Thyroid gland (tissue), 4 donors: Measurements from ENCODE around the gene FEV.

Experiments used
- POLR2A ChIP-seq, 2 donors: fragments of 450-650 bp; IDR thresholded peaks; one replicate each; pipeline ENCODE4 v1.6.1; 2017; ENCODE audit warnings: antibody characterized with exemption in 2 of 2, mild to moderate bottlenecking in 2 of 2, moderate library complexity in 1 of 2
- TF ChIP-seq, protein P1 (sequence below), 6 experiments: fragments of 200-600 bp in 3 of 6; fragments of 450-650 bp in 3 of 6; sonication (generic) in 3 of 6; IDR thresholded peaks; one replicate each; pipeline ENCODE4 v1.5.1; 2016 to 2019; ENCODE audit warnings: antibody characterized with exemption in 6 of 6, mild to moderate bottlenecking in 2 of 6, inconsistent platforms in 1 of 6, moderate library complexity in 1 of 6

DNA sequence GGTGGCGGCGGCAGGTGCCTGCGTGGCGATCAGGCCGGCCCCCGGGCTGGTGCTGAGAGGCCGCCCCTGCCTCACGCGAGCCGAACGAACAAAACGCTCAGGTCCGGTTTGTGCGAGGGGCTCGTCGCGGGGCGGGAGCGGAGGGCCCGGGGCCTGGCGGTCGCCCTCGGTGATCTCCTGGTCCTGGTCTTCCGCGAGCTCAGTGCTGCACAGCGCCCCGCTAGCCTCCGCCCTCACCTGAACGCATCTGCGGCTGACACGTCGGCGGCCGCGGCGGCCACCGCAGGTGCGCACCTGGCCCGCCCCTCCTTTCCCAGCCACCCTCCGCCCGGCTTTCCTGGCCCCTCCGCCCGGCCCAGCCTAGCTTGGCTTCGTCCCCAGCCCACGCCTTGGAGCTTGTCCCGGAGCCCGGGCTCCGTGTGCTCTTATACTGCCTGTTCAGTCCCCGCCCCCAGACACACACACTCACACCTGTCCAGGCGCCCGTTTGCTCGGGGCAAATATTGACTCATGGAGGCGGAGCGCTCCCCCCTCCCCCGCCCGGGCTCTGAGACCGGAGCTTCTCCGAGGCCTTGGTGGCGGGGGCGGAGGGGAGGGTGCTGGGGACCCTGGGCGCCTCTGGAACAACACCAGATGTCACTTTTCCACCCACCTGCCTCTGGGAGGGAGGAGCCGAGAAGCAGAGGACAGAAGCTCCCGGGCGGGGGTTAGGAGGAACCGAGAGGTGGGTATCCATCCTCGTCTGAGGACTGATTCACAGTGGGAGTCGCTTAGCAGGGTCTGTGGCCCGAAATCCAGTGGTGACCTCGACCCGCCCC lies 16.8 kb upstream of the FEV start:
- TF ChIP-seq, protein P1, sequence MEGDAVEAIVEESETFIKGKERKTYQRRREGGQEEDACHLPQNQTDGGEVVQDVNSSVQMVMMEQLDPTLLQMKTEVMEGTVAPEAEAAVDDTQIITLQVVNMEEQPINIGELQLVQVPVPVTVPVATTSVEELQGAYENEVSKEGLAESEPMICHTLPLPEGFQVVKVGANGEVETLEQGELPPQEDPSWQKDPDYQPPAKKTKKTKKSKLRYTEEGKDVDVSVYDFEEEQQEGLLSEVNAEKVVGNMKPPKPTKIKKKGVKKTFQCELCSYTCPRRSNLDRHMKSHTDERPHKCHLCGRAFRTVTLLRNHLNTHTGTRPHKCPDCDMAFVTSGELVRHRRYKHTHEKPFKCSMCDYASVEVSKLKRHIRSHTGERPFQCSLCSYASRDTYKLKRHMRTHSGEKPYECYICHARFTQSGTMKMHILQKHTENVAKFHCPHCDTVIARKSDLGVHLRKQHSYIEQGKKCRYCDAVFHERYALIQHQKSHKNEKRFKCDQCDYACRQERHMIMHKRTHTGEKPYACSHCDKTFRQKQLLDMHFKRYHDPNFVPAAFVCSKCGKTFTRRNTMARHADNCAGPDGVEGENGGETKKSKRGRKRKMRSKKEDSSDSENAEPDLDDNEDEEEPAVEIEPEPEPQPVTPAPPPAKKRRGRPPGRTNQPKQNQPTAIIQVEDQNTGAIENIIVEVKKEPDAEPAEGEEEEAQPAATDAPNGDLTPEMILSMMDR (IDR thresholded peaks at IDR 0.05), result no peak
- no peak for TF ChIP-seq POLR2A (IDR thresholded peaks at IDR 0.05)
